Nephron (organoid): ENCODE data around the gene PLSCR4.

Experiments used
- H3K27ac Mint-ChIP-seq, 3 experiments: 2 replicates each; pipeline ENCODE4 v1.8.0; 2020; ENCODE audit warnings: mixed read lengths in 3 of 3, mild to moderate bottlenecking in 2 of 3, moderate library complexity in 1 of 3
- H3K27me3 Mint-ChIP-seq: 2 replicates; pipeline ENCODE4 v1.8.0; 2021; ENCODE audit warnings: low read depth, mild to moderate bottlenecking, moderate library complexity, mixed read lengths
- H3K36me3 Mint-ChIP-seq: 2 replicates; pipeline ENCODE4 v1.8.0; 2020; ENCODE audit warnings: low read depth, mixed read lengths
- H3K4me1 Mint-ChIP-seq: 2 replicates; pipeline ENCODE4 v1.8.0; 2020; ENCODE audit warnings: mixed read lengths
- H3K4me3 Mint-ChIP-seq, 3 experiments: 2 replicates each; pipeline ENCODE4 v1.8.0; 2020; ENCODE audit warnings: mild to moderate bottlenecking in 3 of 3, mixed read lengths in 3 of 3, moderate library complexity in 2 of 3
- H3K9me3 Mint-ChIP-seq: 2 replicates; pipeline ENCODE4 v1.8.0; 2020; ENCODE audit warnings: mixed read lengths
- TF ChIP-seq, protein P1 (sequence below), 3 experiments: fragments of 200-600 bp; sonication (generic); IDR thresholded peaks; one replicate each; pipeline ENCODE4 v1.5.0; 2021; ENCODE audit warnings: antibody characterized with exemption in 3 of 3; ENCODE audit not compliant: unreplicated experiment in 3 of 3

Gene PLSCR4

DNA sequence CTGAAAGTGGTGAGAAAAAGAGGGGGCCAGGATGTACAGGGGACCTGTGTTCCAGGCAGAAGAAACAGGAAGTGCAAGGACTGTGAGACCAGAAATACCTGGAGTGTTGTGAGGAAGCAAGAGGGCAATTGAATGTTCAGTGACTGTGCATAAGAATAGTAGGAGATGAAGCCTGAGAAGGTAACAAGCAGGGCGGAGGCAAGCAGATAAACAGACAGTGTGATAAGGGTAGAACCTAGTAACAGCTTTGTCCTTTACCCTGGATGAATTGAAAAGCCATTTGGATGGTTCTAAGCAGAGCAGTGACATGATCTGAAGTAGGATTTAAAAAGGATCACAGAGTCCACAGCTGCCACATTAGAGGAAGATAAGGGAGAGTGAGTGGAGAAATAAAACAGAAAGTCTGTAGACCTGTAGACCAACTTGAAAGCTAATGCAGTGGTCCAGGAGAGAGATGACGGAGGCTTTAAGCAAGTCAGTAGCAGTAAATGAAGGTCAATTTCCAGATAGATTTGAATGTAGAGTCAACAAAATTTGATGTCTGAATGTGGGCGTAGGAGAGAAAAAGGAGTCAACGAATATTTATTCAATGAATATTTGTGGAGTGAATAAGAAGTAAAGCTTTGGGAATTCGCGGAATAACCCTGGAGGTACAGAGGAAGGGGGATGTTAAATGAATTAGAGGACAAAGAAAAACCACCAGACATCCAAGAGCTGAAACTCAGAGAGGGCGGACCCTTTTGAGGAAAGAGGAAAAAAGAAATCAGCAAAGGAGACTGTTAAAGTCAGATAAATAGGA is 85.7 kb downstream of the PLSCR4 start:
- H3K27me3 Mint-ChIP-seq, result no peaks in the 10 kb centered on the region
- TF ChIP-seq, protein P1, sequence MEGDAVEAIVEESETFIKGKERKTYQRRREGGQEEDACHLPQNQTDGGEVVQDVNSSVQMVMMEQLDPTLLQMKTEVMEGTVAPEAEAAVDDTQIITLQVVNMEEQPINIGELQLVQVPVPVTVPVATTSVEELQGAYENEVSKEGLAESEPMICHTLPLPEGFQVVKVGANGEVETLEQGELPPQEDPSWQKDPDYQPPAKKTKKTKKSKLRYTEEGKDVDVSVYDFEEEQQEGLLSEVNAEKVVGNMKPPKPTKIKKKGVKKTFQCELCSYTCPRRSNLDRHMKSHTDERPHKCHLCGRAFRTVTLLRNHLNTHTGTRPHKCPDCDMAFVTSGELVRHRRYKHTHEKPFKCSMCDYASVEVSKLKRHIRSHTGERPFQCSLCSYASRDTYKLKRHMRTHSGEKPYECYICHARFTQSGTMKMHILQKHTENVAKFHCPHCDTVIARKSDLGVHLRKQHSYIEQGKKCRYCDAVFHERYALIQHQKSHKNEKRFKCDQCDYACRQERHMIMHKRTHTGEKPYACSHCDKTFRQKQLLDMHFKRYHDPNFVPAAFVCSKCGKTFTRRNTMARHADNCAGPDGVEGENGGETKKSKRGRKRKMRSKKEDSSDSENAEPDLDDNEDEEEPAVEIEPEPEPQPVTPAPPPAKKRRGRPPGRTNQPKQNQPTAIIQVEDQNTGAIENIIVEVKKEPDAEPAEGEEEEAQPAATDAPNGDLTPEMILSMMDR (IDR thresholded peaks at IDR 0.05; ENCODE audit: unreplicated experiment in 3 of 3), result no peak
- H3K36me3 Mint-ChIP-seq, result no peaks in the 10 kb centered on the region
- H3K27ac Mint-ChIP-seq, result peak overlapping the region in 2 of 3 experiments; percentile 0 to 12
- peak overlapping the region in 1 of 3 experiments; percentile 6 for H3K4me3 Mint-ChIP-seq
- H3K4me1 Mint-ChIP-seq, result peaks cover 53% of the 10 kb centered on the region
- no peaks in the 10 kb centered on the region for H3K9me3 Mint-ChIP-seq

DNA sequence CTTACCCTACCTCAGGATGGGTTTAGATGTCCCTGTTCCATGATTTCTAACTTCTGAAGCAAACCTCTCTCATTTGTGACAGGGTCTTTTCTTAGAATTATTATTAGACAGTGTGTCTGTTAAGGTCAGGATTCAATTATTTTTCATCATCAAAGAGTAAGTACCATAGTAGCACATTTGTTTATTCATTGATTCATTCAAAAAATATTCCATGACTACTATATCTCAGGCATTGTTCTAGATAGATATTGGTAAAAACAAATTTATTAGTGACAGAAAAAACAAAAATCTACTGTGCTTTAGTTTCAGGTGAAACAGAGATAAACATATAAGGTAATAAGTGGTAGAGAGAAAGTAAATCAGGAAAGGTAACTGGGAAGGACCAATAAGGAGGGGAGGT is 86.4 kb downstream of the PLSCR4 start:
- Mint-ChIP-seq H3K36me3 (no peaks in the 10 kb centered on the region), H3K27me3 (no peaks in the 10 kb centered on the region), H3K4me1 (peaks cover 53% of the 10 kb centered on the region), H3K9me3 (no peaks in the 10 kb centered on the region), H3K4me3 (no peak overlapping the region), H3K27ac (peak overlapping the region in 2 of 3 experiments; percentile 0 to 12)
- TF ChIP-seq, protein P1 (IDR thresholded peaks at IDR 0.05; ENCODE audit: unreplicated experiment in 3 of 3), result no peak

DNA sequence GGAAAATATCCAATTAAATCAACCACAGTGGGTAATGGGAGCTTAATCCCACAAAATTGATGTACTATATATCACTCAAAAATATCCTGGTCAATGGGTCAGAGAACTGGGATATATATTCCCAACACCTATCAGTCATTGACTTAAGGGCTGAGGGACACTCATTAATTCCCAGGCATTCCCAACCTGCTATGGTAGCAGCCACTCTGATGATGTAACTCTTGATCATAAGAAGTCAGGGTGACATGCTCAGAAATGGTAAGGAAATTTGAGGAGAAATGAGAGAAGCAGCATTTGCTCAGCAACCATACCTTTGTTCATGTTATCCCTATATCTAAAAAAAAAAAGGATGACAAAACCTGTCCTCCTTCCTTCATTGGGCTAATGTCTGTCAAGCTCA is 86.8 kb downstream of the PLSCR4 start:
- H3K9me3 Mint-ChIP-seq, result no peaks in the 10 kb centered on the region
- TF ChIP-seq, protein P1 (IDR thresholded peaks at IDR 0.05; ENCODE audit: unreplicated experiment in 3 of 3), result no peak
- H3K27me3 Mint-ChIP-seq, result no peaks in the 10 kb centered on the region
- peaks cover 56% of the 10 kb centered on the region for H3K4me1 Mint-ChIP-seq
- H3K36me3 Mint-ChIP-seq, result no peaks in the 10 kb centered on the region
- no peak overlapping the region for H3K4me3 Mint-ChIP-seq
- no peak overlapping the region for H3K27ac Mint-ChIP-seq

DNA sequence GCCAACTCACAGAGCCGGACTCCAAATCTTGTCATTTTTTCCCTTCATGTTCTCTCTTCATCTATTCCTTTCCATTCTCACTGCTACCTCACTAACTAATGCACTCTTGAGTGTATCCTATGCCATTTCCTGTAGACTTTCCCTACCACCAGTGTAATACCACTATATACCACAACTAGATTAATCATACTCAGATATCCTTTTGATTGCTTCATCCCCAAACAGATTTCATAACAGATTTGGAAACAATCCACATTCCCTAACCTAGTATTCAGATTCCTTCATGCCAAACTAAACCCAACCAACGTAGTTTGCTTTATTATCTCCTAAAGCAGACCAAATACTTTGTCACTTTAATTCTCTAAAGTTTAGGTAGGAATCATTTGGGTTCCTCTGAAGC is 87.3 kb downstream of the PLSCR4 start:
- Mint-ChIP-seq H3K9me3 (no peaks in the 10 kb centered on the region), H3K27ac (peak overlapping the region; percentile 86 to 99 (median 87)), H3K4me1 (peaks cover 61% of the 10 kb centered on the region), H3K36me3 (no peaks in the 10 kb centered on the region), H3K4me3 (peak overlapping the region; percentile 78 to 84 (median 81)), H3K27me3 (no peaks in the 10 kb centered on the region)
- TF ChIP-seq, protein P1 (IDR thresholded peaks at IDR 0.05; ENCODE audit: unreplicated experiment in 3 of 3), result no peak

DNA sequence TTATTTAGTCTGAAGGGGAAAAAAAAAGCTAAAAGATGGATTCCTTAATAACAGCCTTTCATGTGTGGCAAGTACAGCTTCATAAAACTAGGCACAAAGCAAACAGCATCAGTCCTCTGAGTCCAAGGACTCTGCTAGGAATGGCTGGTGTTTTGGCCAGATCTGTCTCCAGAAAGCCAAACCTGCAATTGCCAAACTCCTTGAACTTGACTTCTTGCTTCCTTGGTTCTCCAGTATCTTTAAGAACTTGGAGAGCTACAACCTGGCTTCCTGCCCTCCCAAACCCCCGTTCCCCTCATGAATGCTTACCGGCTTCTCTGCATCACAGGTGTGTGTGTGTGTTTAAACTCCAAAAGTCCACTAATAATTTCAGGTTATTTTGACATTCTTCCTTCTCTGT is 88.3 kb downstream of the PLSCR4 start:
- Mint-ChIP-seq H3K27me3 (no peaks in the 10 kb centered on the region), H3K27ac (peak overlapping the region; percentile 99), H3K4me3 (peak overlapping the region; percentile 84 to 96 (median 92)), H3K36me3 (no peaks in the 10 kb centered on the region), H3K9me3 (no peaks in the 10 kb centered on the region), H3K4me1 (peaks cover 66% of the 10 kb centered on the region)
- TF ChIP-seq, protein P1 (IDR thresholded peaks at IDR 0.05; ENCODE audit: unreplicated experiment in 3 of 3), result no peak

DNA sequence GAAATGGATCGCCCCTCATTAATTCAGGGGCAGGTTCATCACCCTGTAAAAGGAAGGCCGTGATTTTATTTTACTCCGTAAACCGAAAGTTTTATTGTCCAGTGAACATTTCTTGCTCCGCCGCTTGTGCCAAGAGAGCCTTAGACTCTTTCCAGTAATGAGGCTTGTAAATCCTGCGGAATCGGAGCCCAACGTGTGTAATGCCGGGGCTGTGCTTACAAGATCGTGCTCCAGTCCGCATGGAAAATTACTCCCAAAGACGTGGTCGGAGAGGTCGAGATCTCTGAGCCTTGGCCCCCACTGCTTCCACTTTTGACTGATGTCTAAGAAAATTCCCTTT is 89.3 kb downstream of the PLSCR4 start:
- Mint-ChIP-seq H3K27ac (peak overlapping the region; percentile 99), H3K4me3 (peak overlapping the region; percentile 84 to 96 (median 92)), H3K27me3 (no peaks in the 10 kb centered on the region), H3K9me3 (no peaks in the 10 kb centered on the region), H3K36me3 (no peaks in the 10 kb centered on the region), H3K4me1 (peaks cover 66% of the 10 kb centered on the region)
- TF ChIP-seq, protein P1 (IDR thresholded peaks at IDR 0.05; ENCODE audit: unreplicated experiment in 3 of 3), result no peak
